ENCODE measurements around the gene PIR. TPM values are rescaled to one million over a fixed set of nuclear protein-coding genes. Genes with fewer than 3 reads are reported as not detected.

PIR gene
- total and polyA plus RNA-seq, 9 of the 15 experiments (the other 6 are each of a cell fraction or from before 2014, with no cell fraction given) = 7.5 to 29.8 (median 11.5) TPM

DNA sequence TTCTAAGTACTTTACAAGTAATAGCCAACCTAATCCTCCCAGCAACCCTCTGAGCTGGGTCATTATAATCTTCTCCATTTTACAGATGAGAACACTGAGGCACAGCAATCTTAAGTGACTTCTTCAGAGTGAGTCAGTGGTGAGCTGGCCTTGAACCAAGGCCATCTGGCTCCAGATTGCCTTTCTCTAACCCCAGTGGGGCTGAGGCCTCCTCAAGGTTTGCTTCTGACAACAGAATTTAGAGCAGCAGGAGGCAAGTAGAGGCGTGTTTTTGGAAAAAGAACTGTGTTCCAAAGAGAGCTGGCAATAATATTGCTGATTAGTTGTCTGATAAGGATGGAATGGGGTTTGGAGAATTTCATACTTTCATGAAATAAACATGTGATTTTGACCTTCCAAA is 41.2 kb downstream of the PIR start:
- DNase-seq (ENCODE audit: extremely low read depth in 1 of 4, low spot score in 3 of 4) (no peak), ATAC-seq (no peak), FAIRE-seq (no peak)
- H3K79me2 ChIP-seq (ENCODE audit: control insufficient read depth, insufficient read depth, low read length) = no peaks in the 10 kb centered on the region
- no peak overlapping the region for H3K27ac ChIP-seq (ENCODE audit: extremely low read depth, low read depth, low read length)
- intact Hi-C loops (cut with micrococcal nuclease) (no loop called here), in situ Hi-C loops (cut with MboI) (loop anchor here (25.0 kb wide), 1 partner anchor 115 kb away; the partner anchor contains the start of gene PIGA)
- no peak overlapping the region for H2AFZ ChIP-seq (ENCODE audit: low read depth, low read length)
- no TSS peak for BruUV-seq (replicated peaks)
- H3K36me3 ChIP-seq (ENCODE audit: control insufficient read depth, insufficient read depth, low read length) = no peaks in the 10 kb centered on the region
- H3K9me3 ChIP-seq (replicated peaks; ENCODE audit: control insufficient read depth, insufficient read depth, low read depth, low read length) = no peaks in the 10 kb centered on the region
- no peaks in the 10 kb centered on the region for H4K20me1 ChIP-seq (replicated peaks; ENCODE audit: control insufficient read depth, insufficient read depth, low read length)
- H3K4me1 ChIP-seq (replicated peaks in 1 of 2; ENCODE audit: control insufficient read depth in 2 of 2, insufficient read depth in 2 of 2, low read length in 2 of 2) = no peaks in the 10 kb centered on the region
- H3K4me3 ChIP-seq = no peak overlapping the region
- H3K9me1 ChIP-seq (ENCODE audit: control insufficient read depth, insufficient read depth, low read length) = no peaks in the 10 kb centered on the region
- H3K27me3 ChIP-seq (ENCODE audit: control insufficient read depth in 2 of 2, insufficient read depth in 2 of 2, low read length in 2 of 2) = no peaks in the 10 kb centered on the region
- no peak overlapping the region for H3K9ac ChIP-seq (ENCODE audit: insufficient read depth in 1 of 2, low read depth in 2 of 2, low read length in 2 of 2)
- no peak overlapping the region for H3K4me2 ChIP-seq (ENCODE audit: insufficient read depth, low read length)
- POLR2A ChIA-PET = interaction anchor here (1.1 to 1.5 kb wide), 2 partner anchors 9 kb away, joined by 4 read pairs; no protein-coding TSS in a partner anchor
- CTCF ChIA-PET (ENCODE audit: low intra/inter-chr PET ratio) = interaction anchor here (0.6 kb wide), 1 partner anchor 1691 kb away, joined by 4 read pairs; no protein-coding TSS in a partner anchor
- WGBS (ENCODE audit: insufficient coverage, low coverage, missing lambda C conversion rate) = 33% methylated on average over 1 of the region's 1 CpG
- TF ChIP-seq TSC22D4 (tag; IDR thresholded peaks at IDR 0.05) = no peak
- TF ChIP-seq, protein P1, sequence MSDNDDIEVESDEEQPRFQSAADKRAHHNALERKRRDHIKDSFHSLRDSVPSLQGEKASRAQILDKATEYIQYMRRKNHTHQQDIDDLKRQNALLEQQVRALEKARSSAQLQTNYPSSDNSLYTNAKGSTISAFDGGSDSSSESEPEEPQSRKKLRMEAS (CRISPR knock-in tag; IDR thresholded peaks at IDR 0.05) = no peak
- TF ChIP-seq RBM25 (IDR thresholded peaks at IDR 0.05; ENCODE audit: low read depth, low read length, severe bottlenecking) = peak; percentile 12

DNA sequence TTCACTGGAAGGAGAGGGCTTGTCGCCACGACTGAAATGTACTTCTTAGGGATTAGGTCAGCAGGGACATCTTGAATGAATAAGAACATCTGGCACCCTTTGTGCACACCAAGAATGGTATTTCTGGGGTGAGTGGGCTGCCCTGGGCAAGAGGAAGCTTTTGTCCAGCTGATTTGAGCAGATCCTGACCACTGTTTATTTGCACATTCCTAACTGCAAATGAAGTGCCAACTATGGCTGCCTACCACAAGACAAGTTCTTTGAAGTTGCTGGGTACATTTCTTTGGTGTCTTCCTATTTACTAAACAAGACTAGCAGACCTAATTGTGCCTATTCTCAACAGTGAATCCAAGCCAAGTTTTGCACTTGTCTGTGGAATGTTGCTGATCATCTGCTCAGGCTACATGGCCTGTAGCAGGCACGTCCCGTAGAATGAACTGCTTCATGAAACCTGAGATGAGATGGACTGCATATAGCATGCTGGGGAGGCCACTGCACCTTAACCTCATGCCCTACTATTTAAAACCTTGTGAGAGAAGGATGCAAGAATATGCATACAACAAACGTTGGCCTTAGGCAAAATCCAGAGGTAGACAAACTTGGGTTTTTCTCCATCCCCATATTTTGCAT is 45.0 kb downstream of the PIR start:
- H3K9me1 ChIP-seq (ENCODE audit: control insufficient read depth, insufficient read depth, low read length) = no peaks in the 10 kb centered on the region
- in situ Hi-C loops (cut with MboI) (no loop called here), intact Hi-C loops (cut with micrococcal nuclease) (no loop called here)
- no peak overlapping the region for H2AFZ ChIP-seq (ENCODE audit: low read depth, low read length)
- H4K20me1 ChIP-seq (replicated peaks; ENCODE audit: control insufficient read depth, insufficient read depth, low read length) = no peaks in the 10 kb centered on the region
- H3K4me2 ChIP-seq (ENCODE audit: insufficient read depth, low read length) = no peak overlapping the region
- DNase-seq (ENCODE audit: extremely low read depth in 1 of 4, low spot score in 3 of 4) = no peak
- no peak overlapping the region for H3K27ac ChIP-seq (ENCODE audit: extremely low read depth, low read depth, low read length)
- H3K27me3 ChIP-seq (ENCODE audit: control insufficient read depth in 2 of 2, insufficient read depth in 2 of 2, low read length in 2 of 2) = no peaks in the 10 kb centered on the region
- no TSS peak for BruUV-seq (replicated peaks)
- no peak overlapping the region for H3K9ac ChIP-seq (ENCODE audit: insufficient read depth in 1 of 2, low read depth in 2 of 2, low read length in 2 of 2)
- no peaks in the 10 kb centered on the region for H3K79me2 ChIP-seq (ENCODE audit: control insufficient read depth, insufficient read depth, low read length)
- no peaks in the 10 kb centered on the region for H3K4me1 ChIP-seq (replicated peaks in 1 of 2; ENCODE audit: control insufficient read depth in 2 of 2, insufficient read depth in 2 of 2, low read length in 2 of 2)
- CTCF ChIA-PET (ENCODE audit: low intra/inter-chr PET ratio) = no interaction called here
- H3K9me3 ChIP-seq (replicated peaks; ENCODE audit: control insufficient read depth, insufficient read depth, low read depth, low read length) = no peaks in the 10 kb centered on the region
- H3K4me3 ChIP-seq = no peak overlapping the region
- no peak for ATAC-seq
- no peaks in the 10 kb centered on the region for H3K36me3 ChIP-seq (ENCODE audit: control insufficient read depth, insufficient read depth, low read length)
- WGBS (ENCODE audit: insufficient coverage, low coverage, missing lambda C conversion rate) = 13% methylated on average over 5 of the region's 5 CpGs
- POLR2A ChIA-PET = no interaction called here
- no peak for FAIRE-seq
- TF ChIP-seq CBX2 (IDR thresholded peaks at IDR 0.05; ENCODE audit: insufficient read depth, low read length, poor library complexity, severe bottlenecking) (no peak), MAFK (IDR thresholded peaks at IDR 0.05; ENCODE audit: low read length) (no peak), SMAD1 (IDR thresholded peaks at IDR 0.05; ENCODE audit: low read depth, low read length, partially characterized antibody) (no peak), ZNF347 (CRISPR knock-in tag; IDR thresholded peaks at IDR 0.05; ENCODE audit: low read depth) (no peak), MECOM (CRISPR knock-in tag; IDR thresholded peaks at IDR 0.05) (no peak), FOXA1 (IDR thresholded peaks at IDR 0.05; ENCODE audit: borderline replicate concordance) (no peak), RFX5 (IDR thresholded peaks at IDR 0.05; ENCODE audit: low read depth, low read length) (no peak), OTX1 (CRISPR knock-in tag; IDR thresholded peaks at IDR 0.05) (no peak), MBD2 (IDR thresholded peaks at IDR 0.05; ENCODE audit: borderline replicate concordance, low read depth) (no peak)
- TF ChIP-seq, protein P2, sequence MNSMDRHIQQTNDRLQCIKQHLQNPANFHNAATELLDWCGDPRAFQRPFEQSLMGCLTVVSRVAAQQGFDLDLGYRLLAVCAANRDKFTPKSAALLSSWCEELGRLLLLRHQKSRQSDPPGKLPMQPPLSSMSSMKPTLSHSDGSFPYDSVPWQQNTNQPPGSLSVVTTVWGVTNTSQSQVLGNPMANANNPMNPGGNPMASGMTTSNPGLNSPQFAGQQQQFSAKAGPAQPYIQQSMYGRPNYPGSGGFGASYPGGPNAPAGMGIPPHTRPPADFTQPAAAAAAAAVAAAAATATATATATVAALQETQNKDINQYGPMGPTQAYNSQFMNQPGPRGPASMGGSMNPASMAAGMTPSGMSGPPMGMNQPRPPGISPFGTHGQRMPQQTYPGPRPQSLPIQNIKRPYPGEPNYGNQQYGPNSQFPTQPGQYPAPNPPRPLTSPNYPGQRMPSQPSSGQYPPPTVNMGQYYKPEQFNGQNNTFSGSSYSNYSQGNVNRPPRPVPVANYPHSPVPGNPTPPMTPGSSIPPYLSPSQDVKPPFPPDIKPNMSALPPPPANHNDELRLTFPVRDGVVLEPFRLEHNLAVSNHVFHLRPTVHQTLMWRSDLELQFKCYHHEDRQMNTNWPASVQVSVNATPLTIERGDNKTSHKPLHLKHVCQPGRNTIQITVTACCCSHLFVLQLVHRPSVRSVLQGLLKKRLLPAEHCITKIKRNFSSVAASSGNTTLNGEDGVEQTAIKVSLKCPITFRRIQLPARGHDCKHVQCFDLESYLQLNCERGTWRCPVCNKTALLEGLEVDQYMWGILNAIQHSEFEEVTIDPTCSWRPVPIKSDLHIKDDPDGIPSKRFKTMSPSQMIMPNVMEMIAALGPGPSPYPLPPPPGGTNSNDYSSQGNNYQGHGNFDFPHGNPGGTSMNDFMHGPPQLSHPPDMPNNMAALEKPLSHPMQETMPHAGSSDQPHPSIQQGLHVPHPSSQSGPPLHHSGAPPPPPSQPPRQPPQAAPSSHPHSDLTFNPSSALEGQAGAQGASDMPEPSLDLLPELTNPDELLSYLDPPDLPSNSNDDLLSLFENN (IDR thresholded peaks at IDR 0.05; ENCODE audit: low read depth in 2 of 2, low read length in 2 of 2) = no peak
